22Rv1 (cell line): ENCODE data around the gene KLF3.
A peak's percentile ranks its signal among the peaks of the same experiment; 100 is the strongest.

Source experiments
- H3K27ac ChIP-seq: fragments of 450-650 bp; 2 replicates; pipeline ENCODE4 v1.5.1; 2017
- CTCF ChIP-seq: fragments of 450-650 bp; IDR thresholded peaks from 2 replicates; pipeline ENCODE4 v1.5.1; 2017; ENCODE audit warnings: mild to moderate bottlenecking
- ZFX ChIP-seq: fragments of 450-650 bp; IDR thresholded peaks from 2 replicates; pipeline ENCODE4 v1.6.1; 2017; ENCODE audit warnings: antibody characterized with exemption, borderline replicate concordance

The KLF3 gene

GRCh38 chr4:38663801-38664705, at the start of gene KLF3:
TSS of gene KLF3 (plus strand) at chr4:38664199. CDS start at chr4:38680626, 16,427 bp downstream.
- no peak for TF ChIP-seq ZFX
- TF ChIP-seq CTCF, result no peak
- peak within 1 kb of the TSS; percentile 96 for H3K27ac ChIP-seq

- TF ChIP-seq CTCF (no peak), ZFX (no peak)
- peak overlapping the region; percentile 86 for H3K27ac ChIP-seq
These were observed 49.8 kb upstream of the KLF3 start for GRCh38 chr4:38614231-38614630.

GRCh38 chr4:38615847-38616246, 48.2 kb upstream of the KLF3 start:
- TF ChIP-seq CTCF, result no peak
- TF ChIP-seq ZFX, result no peak
- peak overlapping the region; percentile 27; the same call in 1 of the 2 replicates for H3K27ac ChIP-seq

- H3K27ac ChIP-seq, result no peak overlapping the region
- TF ChIP-seq CTCF (no peak), ZFX (no peak)
These were observed 45.5 kb upstream of the KLF3 start for GRCh38 chr4:38618505-38618904.

GRCh38 chr4:38619316-38619715, 44.7 kb upstream of the KLF3 start:
- TF ChIP-seq ZFX (no peak), CTCF (no peak)
- H3K27ac ChIP-seq, result peak overlapping the region; percentile 100

- no peak for TF ChIP-seq CTCF
- no peak for TF ChIP-seq ZFX
- peak overlapping the region; percentile 100 for H3K27ac ChIP-seq
These were observed 43.9 kb upstream of the KLF3 start for GRCh38 chr4:38620065-38620464.

- TF ChIP-seq CTCF (no peak), ZFX (no peak)
- peak overlapping the region; percentile 100 for H3K27ac ChIP-seq
These were observed 43.4 kb upstream of the KLF3 start for GRCh38 chr4:38620527-38621027.
